Mucosa of gallbladder (tissue), 1 donor: ENCODE results near the gene ZNF790. TPM values are rescaled to one million over a fixed set of nuclear protein-coding genes. Genes with fewer than 3 reads are reported as not detected.

Experiments
- DNase-seq: peaks from one replicate; pipeline ENCODE4 v3.0.0-alpha.2; 2020; ENCODE audit warnings: low spot score
- total RNA-seq: library from RNA; stranded (reverse); gene quantifications from one replicate; pipeline ENCODE4 v1.2.1, GENCODE V29; 2021
- donor health status: DM: no; HTN: no; CAD: no.

The ZNF790 gene
- total RNA-seq, 1 donor from 2014 or later, result 8.7 TPM

DNA sequence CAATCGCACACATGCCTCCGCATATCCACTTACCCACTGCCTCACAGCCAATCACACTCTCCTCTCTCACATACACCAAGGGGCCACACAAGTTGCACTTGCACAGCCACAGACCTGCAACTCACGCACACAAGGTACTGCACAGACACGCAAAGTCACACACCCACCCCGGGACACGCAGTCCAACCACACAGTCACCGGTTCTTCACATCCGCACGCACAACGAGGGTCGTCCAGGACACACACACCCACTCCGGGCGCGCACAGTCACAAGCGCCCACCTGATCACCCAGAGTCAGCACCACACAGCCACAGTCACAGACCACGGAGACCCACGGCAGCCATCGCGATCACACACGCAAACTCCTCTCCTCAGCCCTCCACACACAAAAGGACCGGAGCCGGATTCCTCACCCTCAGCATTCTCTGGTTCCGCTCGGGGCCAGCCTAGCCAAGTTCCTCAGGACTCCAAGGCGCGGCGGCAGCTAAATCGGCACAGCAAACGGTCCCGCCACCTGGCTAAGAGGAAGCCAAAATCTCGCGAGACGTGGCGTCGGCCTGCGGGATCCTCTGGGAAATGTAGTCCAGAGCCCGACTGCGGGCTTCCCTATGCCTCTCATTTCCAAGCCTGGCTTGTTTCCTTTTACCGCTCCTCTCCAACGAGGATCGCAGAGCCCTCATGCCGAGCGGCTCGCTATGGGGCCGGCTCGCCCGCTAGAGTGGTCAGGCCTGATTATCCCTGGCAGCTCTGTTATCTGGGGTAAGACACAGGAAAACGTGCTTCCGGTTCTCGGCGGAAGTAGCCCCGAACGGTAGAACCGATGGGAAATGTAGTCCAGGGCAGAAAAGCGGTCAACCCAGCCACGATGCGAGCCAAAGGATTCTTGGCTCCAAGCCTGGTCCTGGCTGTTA lies 65.6 kb downstream of the ZNF790 start, which contains the start of gene ZNF850:
TSS of gene ZNF850 (minus strand) at position 497 of the 912 bp plus-strand sequence. CDS start 10,201 bp downstream, outside the sequence.
- peak; percentile 97 for DNase-seq

DNA sequence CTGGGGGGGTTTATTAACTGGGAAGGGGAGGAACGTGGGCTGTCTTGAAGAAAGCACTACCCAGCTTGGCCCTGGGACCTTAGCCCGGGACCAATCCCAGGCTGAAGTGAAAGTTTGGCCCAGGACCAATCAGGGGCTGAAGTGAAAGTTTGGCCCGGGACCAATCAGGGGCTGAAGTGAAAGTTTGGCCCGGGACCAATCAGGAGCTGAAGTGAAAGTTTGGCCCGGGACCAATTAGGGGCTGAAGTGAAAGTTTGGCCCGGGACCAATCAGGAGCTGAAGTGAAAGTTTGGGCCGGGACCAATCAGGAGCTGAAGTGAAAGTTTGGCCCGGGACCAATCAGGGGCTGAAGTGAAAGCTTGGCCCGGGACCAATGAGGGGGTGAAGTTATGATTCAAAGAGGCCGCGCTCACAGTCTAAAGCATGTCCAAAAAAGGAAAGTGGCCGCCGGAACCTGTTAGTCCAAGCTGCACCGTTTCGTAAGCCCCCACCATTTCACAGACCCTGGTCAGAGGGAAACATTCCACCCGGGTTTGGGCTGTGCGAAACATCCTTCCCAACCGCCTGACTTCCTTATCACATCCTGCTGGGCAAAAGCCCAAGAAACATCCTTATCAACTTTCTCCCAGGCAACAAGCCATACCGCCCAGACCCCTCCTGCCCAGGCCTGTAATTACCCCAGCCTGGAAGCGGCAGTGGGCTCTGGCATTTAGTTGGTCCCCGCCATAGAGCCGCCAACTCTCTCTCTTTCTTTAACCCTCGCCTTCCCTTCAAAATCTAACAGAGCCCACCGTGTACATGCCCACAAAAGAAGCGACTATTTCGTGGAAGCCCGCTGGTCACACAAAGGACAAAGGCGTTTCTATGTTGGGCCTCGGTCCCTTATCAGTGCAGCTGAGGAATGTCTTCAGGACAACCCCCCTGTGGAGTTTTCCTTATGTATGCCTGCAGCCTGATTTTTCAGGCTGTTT lies 66.6 kb downstream of the ZNF790 start:
- DNase-seq, result peak; percentile 70

Other genes starting within 250 kb of the ZNF790 start
- 8.4 TPM for gene ZNF382, start 233.1 kb downstream of the ZNF790 start, total RNA-seq
- gene ZNF461, start 171.6 kb downstream of the ZNF790 start, total RNA-seq, result 10.2 TPM
- 6.1 TPM for gene ZNF567, start 150.8 kb downstream of the ZNF790 start, total RNA-seq
- 4.1 TPM for gene ZNF850, start 65.6 kb downstream of the ZNF790 start, total RNA-seq
- 8.2 TPM for gene ZNF345, start 12.5 kb upstream of the ZNF790 start, total RNA-seq
- gene ZNF829, start 77.9 kb upstream of the ZNF790 start, total RNA-seq, result 4.4 TPM
- 10.3 TPM for gene ZNF568, start 77.9 kb upstream of the ZNF790 start, total RNA-seq
- 13.8 TPM for gene ZNF420, start 240.0 kb upstream of the ZNF790 start, total RNA-seq